Ectodermal cell (in vitro differentiated cells): ENCODE results near the gene PLEKHG5.
A peak's percentile ranks its signal among the peaks of the same experiment; 100 is the strongest.

Source experiments
- H3K27ac ChIP-seq: 2 replicates; pipeline ENCODE4 v1.7.0; 2013; ENCODE audit warnings: mild to moderate bottlenecking, low read depth, low read length; ENCODE audit not compliant: insufficient read depth, poor library complexity, severe bottlenecking
- H3K27me3 ChIP-seq: 2 replicates; pipeline ENCODE4 v1.7.0; 2013; ENCODE audit warnings: mild to moderate bottlenecking, low read length; ENCODE audit not compliant: insufficient read depth, control insufficient read depth, poor library complexity, severe bottlenecking
- H3K36me3 ChIP-seq: one replicate; pipeline ENCODE4 v1.7.0; 2013; ENCODE audit warnings: low read length; ENCODE audit not compliant: control insufficient read depth, insufficient read depth
- H3K4me1 ChIP-seq: one replicate; pipeline ENCODE4 v1.7.0; 2013; ENCODE audit warnings: low read length; ENCODE audit not compliant: control insufficient read depth, insufficient read depth
- H3K4me3 ChIP-seq: 2 replicates; pipeline ENCODE4 v1.7.0; 2013; ENCODE audit warnings: low read depth, low read length, control low read depth; ENCODE audit not compliant: insufficient read depth
- H3K9me3 ChIP-seq: 2 replicates; pipeline ENCODE4 v1.7.0; 2013; ENCODE audit warnings: mild to moderate bottlenecking, low read length, moderate library complexity; ENCODE audit not compliant: control insufficient read depth
- WGBS, 2 experiments: methylation state at CpG; one replicate each; pipeline ENCODE4 v1.1.7; 2013; ENCODE audit warnings: missing lambda C conversion rate in 2 of 2; 5-methylcytosine and 5-hydroxymethylcytosine counted together

PLEKHG5 gene

GRCh38 chr1:6471086-6471969, 20.1 kb downstream of the PLEKHG5 start:
- 95 to 96% methylated on average over 67 of the region's 67 CpGs for WGBS, 2 experiments
- H3K9me3 ChIP-seq = no peaks in the 10 kb centered on the region
- no peaks in the 10 kb centered on the region for H3K4me1 ChIP-seq
- no peak overlapping the region for H3K27ac ChIP-seq
- H3K4me3 ChIP-seq = no peak overlapping the region
- H3K36me3 ChIP-seq = peaks cover 9% of the 10 kb centered on the region
- H3K27me3 ChIP-seq = peaks cover under 1% of the 10 kb centered on the region

DNA sequence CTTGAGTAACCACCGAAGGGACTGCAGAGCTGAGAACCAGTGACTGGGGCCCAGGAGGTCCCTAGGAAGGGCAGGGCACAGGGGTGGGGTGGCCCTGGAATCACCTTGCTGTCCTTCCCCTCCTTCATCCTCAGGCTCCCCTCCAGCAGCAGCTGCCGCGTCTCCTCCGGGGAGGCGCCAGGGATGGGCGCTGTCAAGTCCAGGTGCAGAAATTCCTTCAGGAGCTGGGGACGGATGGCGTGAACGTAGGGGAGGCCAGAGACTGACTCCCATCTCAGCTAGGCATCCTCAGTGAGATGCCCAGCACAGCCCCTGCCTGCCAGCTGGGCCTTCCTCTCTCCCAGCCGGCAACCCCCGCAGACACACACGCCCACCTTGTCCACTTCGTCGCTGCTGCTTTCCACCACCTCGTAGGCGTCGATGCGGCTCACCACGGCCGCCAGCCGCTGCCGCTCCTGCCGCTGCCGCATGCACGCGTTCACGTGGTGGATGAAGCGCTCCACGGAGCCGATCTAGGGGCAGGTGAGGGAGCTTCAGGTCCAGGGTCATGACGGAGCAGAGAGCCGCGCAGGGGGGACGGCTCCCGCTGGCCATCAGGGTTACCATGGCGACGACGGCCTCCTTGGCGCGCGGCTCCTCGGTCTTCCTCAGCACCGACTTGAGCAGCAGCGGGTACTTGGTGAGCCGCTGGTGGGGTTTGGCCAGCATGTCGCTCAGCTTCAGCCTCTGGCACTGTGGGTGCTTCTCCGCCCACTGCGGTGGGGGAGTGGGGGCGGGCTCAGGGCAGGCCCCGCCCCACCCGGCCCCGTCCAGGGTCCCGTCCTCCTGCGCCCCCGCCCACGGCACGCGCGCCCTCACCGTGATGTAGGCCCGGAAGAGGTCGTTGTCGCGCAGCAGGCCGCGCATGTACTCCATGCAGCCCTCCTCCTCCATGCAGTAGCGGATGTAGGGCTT, 21.1 kb downstream of the PLEKHG5 start:
- WGBS, 2 experiments = 94% methylated on average over 67 of the region's 67 CpGs
- peaks cover 9% of the 10 kb centered on the region for H3K36me3 ChIP-seq
- no peaks in the 10 kb centered on the region for H3K9me3 ChIP-seq
- no peak overlapping the region for H3K27ac ChIP-seq
- peaks cover 10% of the 10 kb centered on the region for H3K27me3 ChIP-seq
- no peak overlapping the region for H3K4me3 ChIP-seq
- H3K4me1 ChIP-seq = no peaks in the 10 kb centered on the region

- no peaks in the 10 kb centered on the region for H3K4me1 ChIP-seq
- H3K36me3 ChIP-seq = peaks cover 9% of the 10 kb centered on the region
- WGBS, 2 experiments = 92 to 95% methylated on average over 13 of the region's 13 CpGs
- no peak overlapping the region for H3K27ac ChIP-seq
- H3K4me3 ChIP-seq = no peak overlapping the region
- H3K9me3 ChIP-seq = no peaks in the 10 kb centered on the region
- H3K27me3 ChIP-seq = peaks cover 12% of the 10 kb centered on the region
Observed at GRCh38 chr1:6468729-6469461, 22.6 kb downstream of the PLEKHG5 start.

DNA sequence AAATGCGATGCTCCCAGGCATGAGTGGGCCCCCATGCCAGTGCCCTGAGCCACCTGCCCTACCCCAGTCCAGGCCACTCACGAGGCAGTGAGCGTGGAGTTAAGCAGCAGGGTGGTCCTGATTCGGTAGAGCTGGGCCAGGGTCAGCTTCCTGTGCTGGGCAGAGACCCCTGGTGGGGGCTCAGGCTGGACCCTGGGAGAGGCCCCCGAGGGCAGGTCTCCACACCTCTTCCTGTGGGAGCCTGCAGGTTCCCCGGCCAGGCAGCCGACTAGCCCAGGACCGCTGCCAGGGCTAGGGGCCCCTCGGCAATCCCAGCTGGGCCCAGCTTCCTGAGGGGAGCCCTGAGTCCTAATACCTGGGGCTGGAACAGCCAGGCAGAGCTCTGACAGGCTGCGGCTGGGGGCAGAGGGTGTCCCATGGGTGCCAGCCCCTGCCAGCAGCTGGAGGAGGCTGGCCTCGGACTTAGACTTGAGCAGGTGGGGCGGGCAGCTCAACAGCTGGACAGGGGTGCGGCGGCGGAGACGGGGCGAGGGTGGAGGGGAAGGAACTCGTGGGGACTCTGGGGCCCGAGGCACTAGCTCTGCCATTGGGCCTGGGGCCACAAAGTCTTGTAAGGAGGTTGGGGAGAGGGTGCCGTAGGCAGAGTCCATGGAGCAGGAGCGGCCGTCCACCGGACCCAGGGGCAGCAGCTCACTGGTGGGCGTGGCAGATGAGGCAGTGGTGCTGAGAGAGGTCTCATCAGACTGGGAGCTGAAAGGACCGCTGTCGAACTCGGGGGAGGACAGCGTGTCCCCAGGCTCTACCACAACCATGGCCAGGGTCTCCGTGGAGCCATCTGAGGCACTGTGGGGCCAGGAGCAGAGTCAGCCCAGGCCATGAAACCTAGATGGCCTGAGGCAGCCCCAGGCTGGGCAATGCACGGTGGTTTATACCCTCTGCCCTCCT, 23.5 kb downstream of the PLEKHG5 start:
- peaks cover 9% of the 10 kb centered on the region for H3K36me3 ChIP-seq
- 95 to 96% methylated on average over 30 of the region's 30 CpGs for WGBS, 2 experiments
- H3K27ac ChIP-seq = no peak overlapping the region
- no peak overlapping the region for H3K4me3 ChIP-seq
- no peaks in the 10 kb centered on the region for H3K9me3 ChIP-seq
- peaks cover 12% of the 10 kb centered on the region for H3K27me3 ChIP-seq
- no peaks in the 10 kb centered on the region for H3K4me1 ChIP-seq

DNA sequence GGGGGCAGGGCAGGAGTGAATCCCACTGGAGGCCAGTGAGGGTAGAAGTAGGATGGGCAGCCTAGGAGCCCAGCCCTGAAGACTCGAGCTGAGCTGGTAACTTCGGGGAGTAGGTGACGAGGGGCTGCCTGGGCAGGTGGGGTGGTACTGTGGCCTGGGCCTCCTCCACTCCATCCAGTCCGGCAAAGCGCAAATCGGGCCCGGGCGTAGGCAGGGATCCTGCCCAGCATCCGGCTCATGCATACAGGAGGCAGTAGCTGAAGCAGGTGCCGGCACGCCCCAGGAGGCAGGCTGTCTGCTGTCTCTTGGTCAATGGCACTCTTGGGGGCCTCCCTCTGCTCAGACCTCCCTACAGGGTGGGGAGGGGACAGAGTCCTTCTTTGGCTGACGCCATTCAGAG, 24.2 kb downstream of the PLEKHG5 start:
- peaks cover 12% of the 10 kb centered on the region for H3K27me3 ChIP-seq
- H3K27ac ChIP-seq = no peak overlapping the region
- WGBS, 2 experiments = 92 to 95% methylated on average over 12 of the region's 12 CpGs
- H3K4me1 ChIP-seq = no peaks in the 10 kb centered on the region
- no peak overlapping the region for H3K4me3 ChIP-seq
- H3K9me3 ChIP-seq = no peaks in the 10 kb centered on the region
- H3K36me3 ChIP-seq = peaks cover 9% of the 10 kb centered on the region

DNA sequence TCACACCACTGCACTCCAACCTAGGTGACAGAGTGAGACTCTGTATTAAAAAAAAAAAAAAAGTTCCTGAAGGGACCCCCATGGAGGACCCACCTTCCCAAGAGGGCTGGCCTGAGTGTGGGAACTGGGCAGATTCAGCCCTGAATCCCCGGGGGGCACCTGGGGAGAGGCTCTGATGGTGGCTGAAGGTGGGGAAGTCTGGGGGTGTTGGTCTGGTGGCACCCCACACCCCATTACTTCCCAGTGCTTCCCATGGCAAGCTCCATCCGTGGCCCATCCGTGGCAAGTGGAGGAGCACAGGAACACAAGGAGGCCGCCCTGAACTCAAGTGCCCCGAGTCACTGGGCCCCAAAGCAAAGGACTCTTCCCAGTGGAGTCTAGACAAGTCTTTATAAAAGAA, 24.7 kb downstream of the PLEKHG5 start:
- WGBS, 2 experiments = 96 to 97% methylated on average over 5 of the region's 5 CpGs
- H3K4me1 ChIP-seq = no peaks in the 10 kb centered on the region
- H3K27me3 ChIP-seq = peaks cover 12% of the 10 kb centered on the region
- H3K4me3 ChIP-seq = no peak overlapping the region
- H3K27ac ChIP-seq = no peak overlapping the region
- peaks cover 9% of the 10 kb centered on the region for H3K36me3 ChIP-seq
- no peaks in the 10 kb centered on the region for H3K9me3 ChIP-seq

- peak within 1 kb of the TSS; percentile 8 for H3K27ac ChIP-seq
- H3K4me3 ChIP-seq = no peak within 1 kb of the TSS
- no peaks in the 10 kb centered on the region for H3K9me3 ChIP-seq
- peaks cover 9% of the 10 kb centered on the region for H3K36me3 ChIP-seq
- H3K4me1 ChIP-seq = no peaks in the 10 kb centered on the region
- 40 to 50% methylated on average over 43 of the region's 43 CpGs for WGBS, 2 experiments
- H3K27me3 ChIP-seq = peaks cover 12% of the 10 kb centered on the region
Observed at GRCh38 chr1:6466023-6466422, 25.4 kb downstream of the PLEKHG5 start, which contains the start of gene TNFRSF25. Gene TNFRSF25 (minus strand): TSS chr1:6466173. CDS start chr1:6466107, 66 bp downstream.

GRCh38 chr1:6465461-6466005, 25.9 kb downstream of the PLEKHG5 start:
- 80 to 84% methylated on average over 21 of the region's 21 CpGs for WGBS, 2 experiments
- Histone ChIP-seq H3K27ac (no peak overlapping the region), H3K36me3 (peaks cover 9% of the 10 kb centered on the region), H3K9me3 (no peaks in the 10 kb centered on the region), H3K4me1 (no peaks in the 10 kb centered on the region), H3K27me3 (peaks cover 12% of the 10 kb centered on the region), H3K4me3 (no peak overlapping the region)

DNA sequence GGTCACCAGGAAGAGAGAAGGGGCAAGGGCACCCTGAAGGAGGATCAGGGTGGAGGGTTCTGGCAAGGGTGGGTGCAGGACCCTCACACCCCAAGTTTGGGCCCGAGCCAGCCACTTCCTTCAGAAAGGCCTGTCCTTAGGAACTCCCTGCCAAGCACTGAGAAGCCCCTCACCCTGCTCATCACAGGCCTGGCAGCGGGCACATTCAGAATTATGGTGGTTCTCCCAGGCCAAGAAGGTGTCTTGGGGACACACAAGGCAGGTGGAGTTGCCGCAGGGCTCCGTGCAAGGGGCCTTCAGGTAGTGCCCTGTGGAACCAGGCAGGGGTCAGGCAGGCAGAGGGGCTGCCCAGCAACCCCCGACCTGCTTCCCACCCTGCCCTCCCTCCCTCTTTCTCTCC, 26.6 kb downstream of the PLEKHG5 start:
- Histone ChIP-seq H3K36me3 (peaks cover 9% of the 10 kb centered on the region), H3K9me3 (no peaks in the 10 kb centered on the region), H3K27me3 (peaks cover 12% of the 10 kb centered on the region), H3K4me1 (no peaks in the 10 kb centered on the region), H3K4me3 (no peak overlapping the region), H3K27ac (no peak overlapping the region)
- 94 to 96% methylated on average over 5 of the region's 5 CpGs for WGBS, 2 experiments
